Testis (tissue), 3 donors: ENCODE data around the gene GYS1. TPM values are rescaled to one million over a fixed set of nuclear protein-coding genes. Genes with fewer than 3 reads are reported as not detected.
"Not testable (repeated sequence)": the region's sequence is repeated elsewhere in the genome, so short reads cannot be mapped to it uniquely, and the experiment has no call there.

ENCODE experiments used
- DNase-seq: peaks from one replicate; pipeline ENCODE4 v3.0.0-alpha.2; 2019
- H3K27ac ChIP-seq, 2 donors: fragments of 200-600 bp; sonication (generic); one replicate each; pipeline ENCODE4 v1.5.1; 2019
- H3K27me3 ChIP-seq: fragments of 200-600 bp; sonication (generic); one replicate; pipeline ENCODE4 v1.5.1; 2019
- H3K36me3 ChIP-seq: fragments of 200-600 bp; sonication (generic); one replicate; pipeline ENCODE4 v1.5.1; 2017; ENCODE audit warnings: low read depth; ENCODE audit errors: missing control alignments
- H3K4me1 ChIP-seq: fragments of 200-600 bp; sonication (generic); one replicate; pipeline ENCODE4 v1.5.1; 2019
- H3K4me3 ChIP-seq, 2 donors: fragments of 200-600 bp; sonication (generic); one replicate each; pipeline ENCODE4 v1.5.1; 2017 to 2019
- H3K9me3 ChIP-seq: fragments of 200-600 bp; sonication (generic); one replicate; pipeline ENCODE4 v1.5.1; 2017
- CTCF ChIP-seq, 3 experiments: fragments of 450-650 bp in 2 of 3; fragments of 200-600 bp in 1 of 3; sonication (generic) in 1 of 3; IDR thresholded peaks; one replicate each; pipeline ENCODE4 v1.5.1; 2016 to 2019; ENCODE audit warnings: antibody characterized with exemption in 3 of 3, mild to moderate bottlenecking in 2 of 3, moderate library complexity in 1 of 3
- POLR2A ChIP-seq: fragments of 450-650 bp; IDR thresholded peaks from one replicate; pipeline ENCODE4 v1.6.1; 2017; ENCODE audit warnings: antibody characterized with exemption, mild to moderate bottlenecking, moderate library complexity
- WGBS, 2 donors: methylation state at CpG; one replicate each; pipeline ENCODE4 v1.1.5; 2018; 5-methylcytosine and 5-hydroxymethylcytosine counted together
- intact Hi-C: fragments of 100-400 bp; cut with DNase I; formaldehyde crosslinking; loops from one replicate; pipeline ENCODE4 v1.15.1; 2023; ENCODE audit warnings: low total_unique reads
- polyA plus RNA-seq: library from polyadenylated mRNA; stranded (reverse); fragments of 350-450 nt; fragmentation: Illumina TruSeq; extraction: RNeasy Lipid Tissue Mini Kit (QIAGEN cat#74804); gene quantifications from one replicate; pipeline ENCODE4 v1.2.3, GENCODE V29; 2014; ENCODE audit warnings: low read depth, low replicate concordance; ENCODE audit not compliant: insufficient read depth
- total RNA-seq, 2 donors: library from RNA; depleted of rRNA; stranded (reverse); fragments of >200 nt; gene quantifications; one replicate each; pipeline ENCODE4 v1.2.3, GENCODE V29; 2016

GYS1 gene
- total and polyA plus RNA-seq, 3 donors from 2014 or later: 13.8 to 23.6 (median 21.1) TPM

GRCh38 chr19:48926909-48927308, 66.2 kb downstream of the GYS1 start:
- Histone ChIP-seq H3K27ac (no peak overlapping the region), H3K4me1 (no peaks in the 10 kb centered on the region), H3K36me3 (no peaks in the 10 kb centered on the region), H3K9me3 (no peaks in the 10 kb centered on the region), H3K27me3 (no peaks in the 10 kb centered on the region), H3K4me3 (no peak overlapping the region)
- WGBS, 2 donors: 48 to 50% methylated on average over 10 of the region's 10 CpGs
- no peak for TF ChIP-seq POLR2A
- TF ChIP-seq CTCF (IDR thresholded peaks at IDR 0.05): no peak
- intact Hi-C loops: no loop called here
- DNase-seq: peak; percentile 55

GRCh38 chr19:48925890-48926289, 67.2 kb downstream of the GYS1 start:
- WGBS, 2 donors: 88 to 93% methylated on average over 8 of the region's 8 CpGs
- H3K4me3 ChIP-seq, H3K27me3 ChIP-seq, H3K9me3 ChIP-seq, H3K36me3 ChIP-seq, H3K27ac ChIP-seq, DNase-seq, H3K4me1 ChIP-seq, intact Hi-C loops: not testable (repeated sequence)

- no peaks in the 10 kb centered on the region for H3K9me3 ChIP-seq
- no peak overlapping the region for H3K27ac ChIP-seq
- no peak overlapping the region for H3K4me3 ChIP-seq
- TF ChIP-seq CTCF (IDR thresholded peaks at IDR 0.05): no peak
- TF ChIP-seq POLR2A: no peak
- H3K36me3 ChIP-seq: no peaks in the 10 kb centered on the region
- H3K27me3 ChIP-seq: no peaks in the 10 kb centered on the region
- intact Hi-C loops: no loop called here
- no peaks in the 10 kb centered on the region for H3K4me1 ChIP-seq
- 77 to 90% methylated on average over 6 to 11 of the region's 11 CpGs for WGBS, 2 donors
- DNase-seq: no peak
Observed at GRCh38 chr19:48925240-48925843, 67.8 kb downstream of the GYS1 start.

GRCh38 chr19:48922548-48923490, 70.3 kb downstream of the GYS1 start:
- Histone ChIP-seq H3K27ac (no peak overlapping the region), H3K4me1 (no peaks in the 10 kb centered on the region), H3K27me3 (no peaks in the 10 kb centered on the region), H3K9me3 (no peaks in the 10 kb centered on the region), H3K36me3 (no peaks in the 10 kb centered on the region), H3K4me3 (no peak overlapping the region)
- WGBS, 2 donors: 87 to 95% methylated on average over 13 to 17 of the region's 18 CpGs
- DNase-seq: no peak
- intact Hi-C loops: no loop called here
- no peak for TF ChIP-seq CTCF (IDR thresholded peaks at IDR 0.05)
- TF ChIP-seq POLR2A: no peak

- Histone ChIP-seq H3K9me3 (no peaks in the 10 kb centered on the region), H3K4me3 (no peak overlapping the region), H3K4me1 (no peaks in the 10 kb centered on the region), H3K27ac (no peak overlapping the region), H3K36me3 (no peaks in the 10 kb centered on the region), H3K27me3 (no peaks in the 10 kb centered on the region)
- DNase-seq: no peak
- WGBS, 2 donors: 89 to 93% methylated on average over 9 to 11 of the region's 12 CpGs
- intact Hi-C loops: no loop called here
- TF ChIP-seq CTCF (IDR thresholded peaks at IDR 0.05): no peak
- TF ChIP-seq POLR2A: no peak
Observed at GRCh38 chr19:48921721-48922500, 71.2 kb downstream of the GYS1 start.
